Liver (tissue), 9 donors: ENCODE measurements around the gene AFTPH. TPM values are rescaled to one million over a fixed set of nuclear protein-coding genes. Genes with fewer than 3 reads are reported as not detected.

Source experiments
- DNase-seq: peaks from one replicate; pipeline ENCODE4 v3.0.0-alpha.2; 2017; ENCODE audit warnings: low spot score
- H3K27ac ChIP-seq, 2 donors: one replicate each; pipeline ENCODE4 v1.7.0; 2013; ENCODE audit warnings: inconsistent platforms in 2 of 2, low read length in 2 of 2, control low read depth in 1 of 2, low read depth in 1 of 2, mild to moderate bottlenecking in 1 of 2
- H3K27me3 ChIP-seq, 4 donors: one replicate each; pipeline versions ENCODE4 v1.6.1 to v1.7.0; 2013; ENCODE audit warnings: low read length in 3 of 4, inconsistent platforms in 1 of 4, mild to moderate bottlenecking in 1 of 4, moderate library complexity in 1 of 4; ENCODE audit not compliant: control insufficient read depth in 4 of 4, insufficient read depth in 4 of 4
- H3K36me3 ChIP-seq, 4 donors: one replicate each; pipeline versions ENCODE4 v1.6.1 to v1.7.0; 2013; ENCODE audit warnings: low read length in 3 of 4, mild to moderate bottlenecking in 3 of 4, low read depth in 1 of 4, moderate library complexity in 1 of 4; ENCODE audit not compliant: control insufficient read depth in 4 of 4, insufficient read depth in 3 of 4
- H3K4me1 ChIP-seq, 4 donors: one replicate each; pipeline versions ENCODE4 v1.6.1 to v1.7.0; 2013; ENCODE audit warnings: low read length in 3 of 4, mild to moderate bottlenecking in 3 of 4, moderate library complexity in 1 of 4; ENCODE audit not compliant: control insufficient read depth in 4 of 4, insufficient read depth in 4 of 4
- H3K4me3 ChIP-seq, 3 donors: one replicate each; pipeline versions ENCODE4 v1.6.1 to v1.7.0; 2013; ENCODE audit warnings: low read length in 3 of 3, control low read depth in 1 of 3, low read depth in 1 of 3, mild to moderate bottlenecking in 1 of 3
- H3K9ac ChIP-seq, 2 donors: one replicate each; pipeline ENCODE4 v1.7.0; 2013; ENCODE audit warnings: low read length in 2 of 2, mild to moderate bottlenecking in 2 of 2, moderate library complexity in 2 of 2, control low read depth in 1 of 2, low read depth in 1 of 2
- H3K9me3 ChIP-seq, 4 donors: one replicate each; pipeline versions ENCODE4 v1.6.1 to v1.7.0; 2013; ENCODE audit warnings: low read length in 3 of 4; ENCODE audit not compliant: control insufficient read depth in 4 of 4
- EGR1 ChIP-seq, 2 donors: IDR thresholded peaks; 2 replicates each; pipeline ENCODE4 v1.6.1; 2016 to 2018; ENCODE audit warnings: antibody characterized with exemption in 2 of 2, low read depth in 2 of 2
- FOXA1 ChIP-seq: IDR thresholded peaks from 2 replicates; pipeline ENCODE4 v1.6.1; 2016; ENCODE audit warnings: antibody characterized with exemption
- FOXA2 ChIP-seq: IDR thresholded peaks from 2 replicates; pipeline ENCODE4 v1.6.1; 2016; ENCODE audit warnings: antibody characterized with exemption
- GABPA ChIP-seq, 2 donors: IDR thresholded peaks in 1 of 2; conservative IDR thresholded peaks in 1 of 2; 2 replicates each; pipeline ENCODE4 v1.6.1; 2016; ENCODE audit warnings: antibody characterized with exemption in 2 of 2, mild to moderate bottlenecking in 1 of 2, moderate library complexity in 1 of 2
- HNF4A ChIP-seq, 2 donors: conservative IDR thresholded peaks; 2 replicates each; pipeline ENCODE4 v1.6.1; 2016; ENCODE audit warnings: antibody characterized with exemption in 2 of 2, mild to moderate bottlenecking in 2 of 2
- JUND ChIP-seq, 2 donors: IDR thresholded peaks; 2 replicates each; pipeline ENCODE4 v1.6.1; 2016; ENCODE audit warnings: antibody characterized with exemption in 2 of 2
- MAX ChIP-seq: IDR thresholded peaks from 2 replicates; pipeline ENCODE4 v1.6.1; 2016; ENCODE audit warnings: antibody characterized with exemption
- REST ChIP-seq: IDR thresholded peaks from 2 replicates; pipeline ENCODE4 v1.6.1; 2016; ENCODE audit warnings: antibody characterized with exemption, mild to moderate bottlenecking
- RXRA ChIP-seq, 2 donors: IDR thresholded peaks; 2 replicates each; pipeline ENCODE4 v1.6.1; 2017 to 2018; ENCODE audit warnings: antibody characterized with exemption in 2 of 2, mild to moderate bottlenecking in 1 of 2
- SP1 ChIP-seq: IDR thresholded peaks from 2 replicates; pipeline ENCODE4 v1.6.1; 2018; ENCODE audit warnings: antibody characterized with exemption, mild to moderate bottlenecking
- TAF1 ChIP-seq: conservative IDR thresholded peaks from 2 replicates; pipeline ENCODE4 v1.6.1; 2016; ENCODE audit warnings: antibody characterized with exemption, mild to moderate bottlenecking
- YY1 ChIP-seq: IDR thresholded peaks from 2 replicates; pipeline ENCODE4 v1.6.1; 2016; ENCODE audit warnings: antibody characterized with exemption, mild to moderate bottlenecking
- ZBTB33 ChIP-seq: IDR thresholded peaks from 2 replicates; pipeline ENCODE4 v1.6.1; 2016; ENCODE audit warnings: antibody characterized with exemption
- WGBS: extraction: QIAGEN DNeasy Blood & Tissue Kit; methylation state at CpG from one replicate; pipeline ENCODE4 v1.1.7; 2013; 5-methylcytosine and 5-hydroxymethylcytosine counted together
- polyA plus RNA-seq, 2 donors: library from polyadenylated mRNA; stranded (reverse) in 1 of 2; unstranded in 1 of 2; fragments of 200-250 nt in 1 of 2; fragments of >200 nt in 1 of 2; fragmentation: Nextera tagmentation in 1 of 2; extraction: Ambion mirVana in 1 of 2; gene quantifications; one replicate each; pipeline versions ENCODE4 v1.2.1 to v1.2.3, GENCODE V29; 2013 to 2015
- total RNA-seq, 2 donors: library from RNA; depleted of rRNA; stranded (reverse); fragments of >200 nt; gene quantifications; one replicate each; pipeline ENCODE4 v1.2.3, GENCODE V29; 2014
- TF ChIP-seq, protein P1 (sequence below): fragments of 150-350 bp; IDR thresholded peaks from 2 replicates; pipeline ENCODE4 v1.5.1; 2017; ENCODE audit warnings: improper control_type of control experiment, low read depth, low read length; ENCODE audit not compliant: missing input control
- donor health status: healthy.
- donor health status: healthy.
- donor health status: healthy.
- donor health status: healthy.
- donor health status: healthy.

AFTPH gene
- total and polyA plus RNA-seq, 4 donors, result 10.5 to 27.9 (median 20.6) TPM

- TF ChIP-seq, protein P1, sequence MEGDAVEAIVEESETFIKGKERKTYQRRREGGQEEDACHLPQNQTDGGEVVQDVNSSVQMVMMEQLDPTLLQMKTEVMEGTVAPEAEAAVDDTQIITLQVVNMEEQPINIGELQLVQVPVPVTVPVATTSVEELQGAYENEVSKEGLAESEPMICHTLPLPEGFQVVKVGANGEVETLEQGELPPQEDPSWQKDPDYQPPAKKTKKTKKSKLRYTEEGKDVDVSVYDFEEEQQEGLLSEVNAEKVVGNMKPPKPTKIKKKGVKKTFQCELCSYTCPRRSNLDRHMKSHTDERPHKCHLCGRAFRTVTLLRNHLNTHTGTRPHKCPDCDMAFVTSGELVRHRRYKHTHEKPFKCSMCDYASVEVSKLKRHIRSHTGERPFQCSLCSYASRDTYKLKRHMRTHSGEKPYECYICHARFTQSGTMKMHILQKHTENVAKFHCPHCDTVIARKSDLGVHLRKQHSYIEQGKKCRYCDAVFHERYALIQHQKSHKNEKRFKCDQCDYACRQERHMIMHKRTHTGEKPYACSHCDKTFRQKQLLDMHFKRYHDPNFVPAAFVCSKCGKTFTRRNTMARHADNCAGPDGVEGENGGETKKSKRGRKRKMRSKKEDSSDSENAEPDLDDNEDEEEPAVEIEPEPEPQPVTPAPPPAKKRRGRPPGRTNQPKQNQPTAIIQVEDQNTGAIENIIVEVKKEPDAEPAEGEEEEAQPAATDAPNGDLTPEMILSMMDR, result no peak
- no peak for TF ChIP-seq JUND (IDR thresholded peaks at IDR 0.05)
- no peak for TF ChIP-seq FOXA1
- TF ChIP-seq GABPA (IDR thresholded peaks at IDR 0.05 in 1 of 2, conservative IDR thresholded peaks at IDR 0.05 in 1 of 2), result no peak
- TF ChIP-seq EGR1 (IDR thresholded peaks at IDR 0.05; ENCODE audit: low read depth in 2 of 2), result no peak
- TF ChIP-seq TAF1, result no peak
- no peak for TF ChIP-seq RXRA (IDR thresholded peaks at IDR 0.05)
- TF ChIP-seq HNF4A (conservative IDR thresholded peaks at IDR 0.05), result no peak
- no peak for TF ChIP-seq YY1
- TF ChIP-seq FOXA2, result no peak
- no peak for TF ChIP-seq ZBTB33
- no peak for TF ChIP-seq MAX
- no peak for TF ChIP-seq SP1
- no peak for TF ChIP-seq REST
Observed at GRCh38 chr2:64639691-64640090, 115.6 kb downstream of the AFTPH start.

More at GRCh38 chr2:64639691-64640090, 115.6 kb downstream of the AFTPH start:
- 48% methylated on average over 2 of the region's 2 CpGs for WGBS
- no peak for DNase-seq
- no peaks in the 10 kb centered on the region for H3K27me3 ChIP-seq
- H3K4me3 ChIP-seq, result no peak overlapping the region
- H3K9me3 ChIP-seq, result no peaks in the 10 kb centered on the region
- H3K36me3 ChIP-seq, result peaks cover 3 to 12% (median 8%) of the 10 kb centered on the region in 4 donors
- H3K9ac ChIP-seq, result no peak overlapping the region
- peaks cover 7 to 49% (median 30%) of the 10 kb centered on the region in 4 donors for H3K4me1 ChIP-seq
- peak overlapping the region in 1 of 2 donors; percentile 1 for H3K27ac ChIP-seq
